ENCODE measurements around the gene DNAH12.
A peak's percentile ranks its signal among the peaks of the same experiment; 100 is the strongest.
"Not testable (repeated sequence)": the region's sequence is repeated elsewhere in the genome, so short reads cannot be mapped to it uniquely, and the experiment has no call there.

The DNAH12 gene

DNA sequence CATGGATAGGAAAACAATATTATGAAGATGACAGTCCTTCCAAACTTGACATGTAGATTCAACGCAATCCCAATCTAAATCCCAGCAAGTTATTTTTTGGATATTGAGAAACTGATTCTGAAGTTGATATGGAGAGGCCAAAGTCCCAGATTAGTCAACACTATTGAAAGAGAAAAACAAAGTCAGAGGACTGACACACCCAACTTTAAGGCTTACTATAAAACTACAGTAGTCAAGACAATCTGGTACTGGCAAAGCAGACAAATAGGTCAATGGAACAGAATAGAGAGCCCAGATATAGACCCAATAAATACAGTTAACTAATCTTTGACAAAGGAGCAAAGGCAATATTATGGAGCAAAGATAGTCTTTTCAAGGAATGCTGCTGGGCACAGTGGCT lies 132.4 kb downstream of the DNAH12 start:
- DNase-seq (ENCODE audit: low read depth): no peak

DNA sequence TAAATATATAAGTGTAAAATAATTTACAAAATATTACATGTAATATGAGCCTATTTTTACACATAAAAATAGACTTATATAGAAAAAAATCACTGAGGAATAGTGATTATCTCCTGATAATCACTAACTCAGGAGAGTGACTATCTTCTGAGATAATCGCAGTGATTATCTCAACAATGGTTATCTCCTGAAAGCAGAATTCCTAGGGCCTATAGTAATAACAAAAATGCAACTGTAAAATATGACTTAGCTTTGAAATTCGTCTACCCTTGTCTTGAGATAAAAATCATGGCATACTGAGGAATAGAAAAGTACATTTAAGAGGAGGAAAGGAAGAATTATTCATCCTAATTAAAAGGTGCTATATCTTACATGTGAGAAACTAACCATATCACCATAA lies 134.7 kb downstream of the DNAH12 start:
- DNase-seq (ENCODE audit: low read depth): no peak

DNA sequence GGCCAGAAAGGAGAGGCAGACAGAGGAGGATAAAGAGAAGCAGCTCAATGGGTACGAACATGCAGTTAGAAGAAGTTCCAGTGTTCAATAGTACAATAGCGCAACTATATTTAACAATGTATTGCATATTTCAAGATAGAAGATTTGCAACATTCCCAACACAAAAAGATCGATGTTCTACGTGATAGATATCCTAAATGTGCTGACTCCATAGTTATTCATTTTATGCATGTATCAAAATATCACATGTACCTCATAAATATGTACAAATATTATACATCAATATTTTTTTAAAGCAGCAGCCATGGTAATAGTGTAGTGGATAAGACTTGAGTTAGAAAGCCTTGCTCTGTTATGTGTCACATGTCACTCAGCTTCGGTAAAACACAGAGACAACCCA lies 141.5 kb downstream of the DNAH12 start:
- no peak for DNase-seq (ENCODE audit: low read depth)

DNA sequence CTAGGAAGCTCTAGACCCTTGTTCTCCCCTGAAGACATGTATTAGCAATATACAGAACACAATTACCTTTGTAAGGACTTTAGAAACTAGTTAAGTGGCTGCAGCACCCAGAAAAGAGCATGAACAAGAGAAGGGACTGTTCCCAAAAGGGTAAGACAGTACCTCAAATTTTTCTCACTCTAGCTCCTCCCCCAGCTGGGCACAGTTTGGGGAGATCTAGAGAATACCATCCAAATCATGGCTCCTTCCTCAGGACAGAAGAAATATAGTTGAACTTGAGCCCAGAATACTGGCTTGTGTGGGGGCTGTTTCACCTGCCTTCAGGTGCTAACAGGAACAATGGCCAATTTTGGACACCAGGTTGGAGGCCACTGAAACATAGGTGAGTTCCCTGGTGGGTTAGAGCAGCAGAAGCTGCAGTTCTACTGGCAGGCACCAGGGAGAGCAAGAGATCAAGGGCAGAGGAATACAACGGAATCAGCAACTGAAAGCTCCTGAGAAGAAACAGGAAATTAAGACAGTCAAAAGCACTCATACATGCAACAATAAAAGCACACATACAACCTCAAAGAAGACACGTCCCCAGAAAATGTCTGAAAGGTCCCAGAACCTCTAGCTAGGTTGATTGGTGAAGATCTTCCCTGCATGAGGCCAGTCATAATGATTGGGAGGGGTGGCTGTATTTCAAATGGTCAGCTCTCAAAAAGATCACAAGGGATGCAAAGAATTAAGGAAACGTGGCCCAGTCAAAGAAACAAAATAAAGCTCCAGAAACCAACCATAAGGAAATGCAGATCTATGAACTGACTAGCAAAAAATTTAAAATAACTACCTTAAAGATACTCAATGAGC lies 146.7 kb downstream of the DNAH12 start:
- peak; percentile 59 for DNase-seq (ENCODE audit: low read depth)

DNA sequence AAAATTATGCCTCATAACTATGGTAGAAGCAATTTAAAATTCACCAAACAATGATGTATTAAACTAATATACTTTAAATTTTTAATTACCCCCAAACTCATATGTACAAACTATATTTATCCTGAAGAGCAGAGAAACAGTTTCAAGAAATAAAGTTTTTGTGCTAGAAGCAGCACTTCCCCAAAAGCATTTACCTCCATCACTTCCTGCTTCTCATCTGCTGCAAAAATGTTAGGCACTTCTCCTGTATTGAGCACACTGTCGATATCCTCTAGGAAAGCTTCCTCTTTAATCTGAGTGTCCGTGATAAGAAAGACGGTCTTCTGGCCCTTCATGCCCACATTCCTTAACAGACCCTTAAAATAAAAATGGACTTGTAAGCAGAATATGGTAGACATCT lies 150.2 kb downstream of the DNAH12 start:
- no peak for DNase-seq (ENCODE audit: low read depth)

DNA sequence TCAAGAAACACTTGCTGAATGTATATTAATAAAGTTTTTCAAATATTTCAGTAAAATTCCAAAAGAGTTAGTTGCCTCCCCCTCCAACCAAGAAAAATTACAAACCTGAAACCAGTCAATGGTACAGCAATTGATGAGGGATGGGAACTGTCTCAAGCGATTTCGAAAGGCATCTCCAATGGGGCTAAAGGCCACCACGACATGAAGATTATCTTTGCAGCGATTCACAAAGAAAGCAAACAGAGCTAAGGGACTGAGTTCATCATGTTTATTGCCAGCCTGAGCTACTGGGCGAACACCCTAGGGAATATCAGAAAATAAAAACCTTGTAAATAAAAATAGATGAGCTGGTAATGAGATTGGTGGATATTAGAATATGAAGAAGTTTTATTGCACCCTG lies 152.4 kb downstream of the DNAH12 start:
- DNase-seq (ENCODE audit: low read depth): no peak

DNA sequence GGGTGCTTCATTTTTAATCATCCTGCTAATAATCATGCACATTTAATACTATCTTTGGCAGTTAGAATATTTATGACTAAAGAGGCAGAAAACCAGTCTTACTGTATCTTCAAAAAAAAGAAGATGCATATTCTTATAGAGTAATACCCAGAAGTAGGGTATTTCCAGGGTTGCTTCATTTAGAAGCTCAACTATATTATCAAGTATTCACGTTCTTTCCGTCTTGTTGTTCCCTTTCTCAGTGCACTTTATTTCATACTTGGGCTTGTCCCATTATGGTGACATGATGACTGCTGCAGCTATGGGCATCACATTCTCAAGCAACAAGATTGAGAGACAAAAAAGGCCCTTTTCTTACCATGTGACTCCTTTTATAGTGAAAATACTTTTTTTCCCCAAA lies 154.9 kb downstream of the DNAH12 start:
- no peak for DNase-seq (ENCODE audit: low read depth)

DNA sequence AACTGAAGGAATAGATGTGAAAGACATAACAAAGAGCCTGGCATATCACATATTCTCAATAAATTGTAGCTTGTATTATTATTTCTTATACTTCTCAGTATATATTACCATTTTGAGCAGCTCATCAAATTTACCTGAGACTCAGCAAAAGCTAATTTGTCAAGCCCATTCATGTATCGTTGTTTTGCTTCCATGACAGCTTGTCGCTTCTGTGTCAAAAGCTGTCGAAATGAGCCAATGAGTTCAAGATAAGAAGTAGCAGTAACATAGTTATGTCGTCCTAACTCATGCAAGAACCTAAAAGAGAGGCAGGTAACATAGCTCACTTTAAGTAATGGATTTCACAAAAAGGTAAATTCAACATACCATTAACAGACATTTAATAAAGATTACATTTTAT lies 157.8 kb downstream of the DNAH12 start:
- DNase-seq (ENCODE audit: low read depth): no peak

DNA sequence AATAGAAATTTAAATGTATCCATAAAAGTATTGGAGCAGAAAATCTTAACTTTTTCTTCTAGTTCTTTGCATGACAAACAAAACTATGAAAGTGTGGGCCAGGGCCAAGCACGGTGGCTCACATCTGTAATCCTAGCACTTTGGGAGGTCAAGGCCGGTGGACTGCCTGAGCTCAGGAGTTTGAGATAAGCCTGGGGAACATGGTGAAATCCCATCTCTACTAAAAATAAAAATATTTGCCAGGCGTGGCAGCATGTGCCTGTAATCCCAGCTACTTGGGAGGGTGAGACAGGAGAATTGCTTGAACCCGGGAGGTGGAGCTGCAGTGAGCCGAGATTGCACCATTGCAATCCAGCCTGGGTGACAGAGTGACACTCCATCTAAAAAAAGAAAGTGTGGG lies 158.6 kb downstream of the DNAH12 start:
- no peak for DNase-seq (ENCODE audit: low read depth)

DNA sequence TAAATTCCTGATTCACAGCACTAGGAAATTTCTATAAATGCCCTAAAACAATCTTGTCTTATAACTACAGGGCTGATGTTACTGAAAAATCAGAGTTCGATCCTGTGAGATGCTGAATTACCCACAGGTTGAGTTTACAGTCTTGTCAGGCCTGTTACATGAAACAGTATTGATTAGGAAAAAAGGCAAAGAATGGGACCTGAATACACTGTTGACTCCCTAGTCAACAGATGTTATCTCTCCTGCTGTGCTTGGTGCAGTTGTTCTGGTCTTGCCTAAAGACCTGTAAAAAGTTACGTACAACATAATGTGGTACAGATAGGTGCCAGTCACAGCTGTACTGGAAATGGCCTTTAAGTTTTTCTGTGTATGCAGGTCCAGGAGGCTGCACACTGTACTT lies 160.3 kb downstream of the DNAH12 start:
- DNase-seq (ENCODE audit: low read depth): no peak

DNA sequence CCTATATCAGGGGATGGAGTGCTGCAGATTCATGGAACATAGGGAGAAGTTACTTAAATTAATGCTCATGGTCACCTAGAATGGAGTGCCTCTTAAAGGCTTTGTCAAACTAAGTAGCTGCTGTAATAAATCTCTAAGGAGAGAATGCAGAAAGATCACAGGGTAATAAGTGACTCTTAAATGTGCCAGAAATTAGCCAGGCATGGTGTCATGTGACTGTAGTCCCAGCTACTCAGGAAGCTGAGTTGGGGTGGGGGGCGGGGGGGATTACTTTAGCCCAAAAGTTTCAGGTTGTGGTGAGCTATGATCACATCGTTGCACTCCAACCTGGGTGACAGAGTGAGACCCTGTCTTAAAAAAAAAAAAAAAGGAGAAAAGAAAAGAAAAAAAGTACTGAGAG lies 160.7 kb downstream of the DNAH12 start:
- no peak for DNase-seq (ENCODE audit: low read depth)

DNA sequence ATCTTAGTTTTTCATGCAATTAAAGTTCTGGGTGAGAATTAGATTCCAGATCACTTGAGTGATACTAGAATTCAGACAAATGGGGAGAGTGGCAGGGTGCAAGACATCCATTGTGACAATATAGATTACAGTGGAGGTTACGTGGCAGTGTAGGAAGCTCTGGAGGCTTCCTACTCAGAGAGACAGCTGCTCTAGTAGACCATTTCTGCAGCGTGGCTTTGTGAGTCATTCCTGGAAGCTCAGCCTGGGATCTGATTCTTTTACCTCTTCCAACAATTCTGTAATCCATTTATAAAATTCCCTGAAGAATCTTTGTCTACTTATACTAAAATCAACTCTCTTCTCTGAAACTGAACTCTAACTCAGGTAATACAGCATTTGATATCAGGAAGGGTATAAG lies 161.2 kb downstream of the DNAH12 start:
- peak; percentile 4 for DNase-seq (ENCODE audit: low read depth)

DNA sequence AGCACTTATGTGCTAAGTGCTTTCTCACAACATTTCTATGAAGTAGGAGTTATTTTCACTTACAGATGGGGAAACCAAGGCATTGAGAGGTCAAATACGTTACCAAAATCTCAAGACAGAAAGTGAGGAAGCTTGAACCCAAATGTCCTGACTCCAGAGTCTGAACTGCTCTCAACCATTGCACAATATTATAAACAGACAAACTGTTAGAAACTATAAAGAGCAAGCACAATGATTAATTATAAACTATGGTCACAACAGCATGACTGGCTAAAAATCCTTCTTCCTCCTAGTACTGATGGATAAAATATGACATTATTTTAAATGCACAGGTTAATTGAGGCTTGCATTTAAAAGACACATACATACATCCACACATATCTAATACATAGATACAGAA lies 173.8 kb downstream of the DNAH12 start:
- no peak for DNase-seq (ENCODE audit: low read depth)

DNA sequence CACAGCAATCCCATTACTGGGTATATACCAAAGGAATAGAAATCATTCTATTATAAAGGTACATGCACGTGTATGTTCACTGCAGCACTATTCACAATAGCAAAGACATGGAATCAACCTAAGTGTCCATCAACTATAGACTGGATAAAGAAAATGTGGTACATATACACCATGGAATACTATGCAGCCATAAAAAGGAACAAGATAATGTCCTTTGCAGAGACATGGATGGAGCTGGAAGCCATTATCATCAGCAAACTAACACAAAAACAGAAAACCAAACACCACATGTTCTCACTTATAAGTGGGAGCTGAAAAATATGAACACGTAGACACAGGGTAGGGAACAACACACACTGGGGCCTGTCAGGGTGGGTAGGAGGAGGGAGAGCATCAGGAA lies 179.1 kb downstream of the DNAH12 start:
- not testable (repeated sequence) for DNase-seq (ENCODE audit: low read depth)

DNA sequence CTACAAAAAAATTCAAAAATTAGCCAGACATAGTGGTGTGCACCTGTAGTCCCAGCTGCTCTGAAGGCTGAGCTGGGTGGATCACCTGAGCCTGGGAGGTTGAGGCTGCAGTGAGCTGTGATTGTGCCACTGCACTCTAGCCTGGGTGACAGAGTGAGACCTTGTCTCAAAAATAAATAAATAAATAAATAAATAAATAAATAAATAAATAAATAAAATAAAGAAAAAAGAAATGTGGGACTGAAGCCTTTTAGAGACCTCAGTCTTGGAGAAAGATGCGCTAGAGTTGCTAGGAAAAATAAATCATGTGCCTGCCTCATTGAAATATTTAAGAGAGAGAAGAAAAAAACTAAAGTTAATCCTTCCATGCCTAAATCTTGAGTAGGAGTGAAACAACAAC lies 187.9 kb downstream of the DNAH12 start:
- DNase-seq (ENCODE audit: low read depth): not testable (repeated sequence)

DNA sequence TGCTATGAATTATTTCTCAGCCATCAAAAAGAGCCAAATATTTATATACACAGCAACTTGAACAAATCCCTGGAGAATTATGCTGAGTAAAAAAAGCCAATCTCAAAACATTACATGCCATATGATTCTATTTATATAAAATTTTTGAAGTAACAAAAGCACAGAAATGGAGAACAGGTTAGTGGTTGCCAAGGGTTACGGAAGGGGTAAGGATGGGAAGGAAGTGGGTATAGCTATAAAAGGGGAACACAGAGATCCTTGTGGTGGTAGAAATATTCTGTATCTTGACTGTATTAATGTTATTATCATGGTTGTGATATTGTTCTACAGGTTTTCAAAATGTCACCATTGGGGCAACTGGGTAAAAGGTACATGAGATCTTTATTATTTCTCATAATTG lies 189.4 kb downstream of the DNAH12 start:
- no peak for DNase-seq (ENCODE audit: low read depth)

DNA sequence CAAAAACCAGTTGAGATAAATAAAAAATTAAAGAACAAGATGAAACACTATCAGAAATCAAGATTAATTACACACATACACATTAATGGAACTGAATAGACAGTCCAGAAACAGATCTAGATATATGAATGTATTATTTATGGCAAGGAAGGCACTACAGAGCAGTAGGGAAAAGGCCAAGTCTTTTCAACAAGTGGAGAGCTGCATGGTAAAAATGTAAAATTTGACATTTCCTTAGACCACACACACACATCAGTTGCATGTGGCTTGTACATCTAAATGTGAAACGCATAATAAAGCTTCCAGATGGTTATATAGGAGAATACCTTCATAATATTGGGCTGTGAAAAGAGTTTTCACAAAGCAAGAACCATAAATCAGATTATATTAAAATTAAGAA lies 193.9 kb downstream of the DNAH12 start:
- DNase-seq (ENCODE audit: low read depth): no peak

DNA sequence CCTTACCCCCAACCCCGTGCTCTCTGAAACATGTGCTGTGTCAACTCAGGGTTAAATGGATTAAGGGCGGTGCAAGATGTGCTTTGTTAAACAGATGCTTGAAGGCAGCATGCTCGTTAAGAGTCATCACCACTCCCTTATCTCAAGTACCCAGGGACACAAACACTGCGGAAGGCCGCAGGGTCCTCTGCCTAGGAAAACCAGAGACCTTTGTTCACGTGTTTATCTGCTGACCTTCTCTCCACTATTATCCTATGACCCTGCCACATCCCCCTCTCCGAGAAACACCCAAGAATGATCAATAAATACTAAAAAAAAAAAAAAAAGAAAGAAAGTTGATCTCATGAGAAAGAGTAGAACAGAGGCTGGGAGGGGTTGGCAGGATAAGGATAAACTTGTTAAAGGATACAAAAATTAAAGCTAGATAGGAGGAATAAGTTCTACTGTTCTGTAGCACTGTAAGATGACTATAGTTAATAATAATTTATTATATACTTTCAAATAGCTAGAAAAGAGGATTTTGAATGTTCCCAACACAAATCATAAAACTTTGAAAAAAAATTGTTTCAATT lies 205.0 kb downstream of the DNAH12 start:
- not testable (repeated sequence) for DNase-seq (ENCODE audit: low read depth)

DNA sequence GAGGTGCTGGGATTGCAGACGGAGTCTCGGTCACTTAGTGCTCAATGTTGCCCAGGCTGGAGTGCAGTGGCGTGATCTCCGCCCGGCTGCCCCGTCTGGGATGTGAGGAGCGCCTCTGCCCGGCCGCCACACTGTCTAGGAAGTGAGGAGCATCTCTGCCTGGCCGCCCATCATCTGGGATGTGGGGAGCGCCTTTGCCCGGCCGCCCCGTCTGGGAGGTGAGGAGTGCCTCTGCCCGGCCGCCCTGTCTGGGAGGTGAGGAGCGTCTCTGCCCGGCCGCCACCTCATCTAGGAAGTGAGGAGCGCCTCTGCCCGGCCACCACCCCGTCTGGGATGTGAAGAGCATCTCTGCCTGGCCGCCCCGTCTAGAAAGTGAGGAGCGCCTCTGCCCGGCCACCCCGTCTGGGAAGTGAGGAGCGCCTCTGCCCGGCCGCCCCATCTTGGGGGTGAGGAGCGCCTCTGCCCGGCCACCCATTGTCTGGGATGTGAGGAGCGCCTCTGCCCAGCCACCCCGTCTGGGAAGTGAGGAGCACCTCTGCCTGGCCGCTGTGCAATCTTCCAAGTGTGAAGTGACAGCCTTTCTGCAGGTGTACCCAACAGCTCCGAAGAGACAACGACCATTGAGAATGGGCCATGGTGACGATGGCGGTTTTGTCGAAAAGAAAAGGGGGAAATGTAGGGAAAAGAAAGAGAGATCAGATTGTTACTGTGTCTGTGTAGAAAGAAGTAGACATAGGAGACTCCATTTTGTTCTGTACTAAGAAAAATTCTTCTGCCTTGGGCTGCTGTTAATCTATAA lies 205.7 kb downstream of the DNAH12 start:
- not testable (repeated sequence) for DNase-seq (ENCODE audit: low read depth)

DNA sequence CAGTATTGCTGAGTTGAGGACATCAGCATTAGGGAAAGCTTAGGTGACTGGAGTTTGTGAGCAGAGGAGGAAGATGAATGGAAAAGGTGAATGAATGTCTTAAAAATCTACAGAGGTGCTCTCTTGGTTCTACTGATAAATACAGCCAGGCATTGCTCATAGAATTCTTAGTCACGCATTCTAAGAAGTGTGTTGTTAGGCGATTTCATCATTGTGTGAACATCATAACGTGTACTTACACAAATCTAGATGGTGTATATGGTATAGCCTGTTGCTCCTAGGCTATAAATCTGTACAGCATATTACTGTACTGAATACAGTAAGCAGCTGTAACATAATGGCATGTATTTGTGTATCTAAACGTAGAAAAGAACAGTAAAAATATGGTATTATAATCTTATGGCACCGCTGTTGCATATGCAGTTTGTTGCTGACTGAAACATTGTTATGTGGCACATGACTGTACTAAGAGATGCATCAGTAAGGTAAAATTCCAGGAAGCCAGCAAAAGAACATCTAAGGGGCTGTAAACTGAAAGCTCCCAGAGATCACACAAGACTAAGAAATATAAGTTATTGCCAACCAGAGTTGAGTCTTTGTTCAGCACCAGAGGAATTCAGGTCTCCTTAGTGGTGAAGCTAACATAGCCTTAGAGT lies 208.7 kb downstream of the DNAH12 start:
- DNase-seq (ENCODE audit: low read depth): no peak

DNA sequence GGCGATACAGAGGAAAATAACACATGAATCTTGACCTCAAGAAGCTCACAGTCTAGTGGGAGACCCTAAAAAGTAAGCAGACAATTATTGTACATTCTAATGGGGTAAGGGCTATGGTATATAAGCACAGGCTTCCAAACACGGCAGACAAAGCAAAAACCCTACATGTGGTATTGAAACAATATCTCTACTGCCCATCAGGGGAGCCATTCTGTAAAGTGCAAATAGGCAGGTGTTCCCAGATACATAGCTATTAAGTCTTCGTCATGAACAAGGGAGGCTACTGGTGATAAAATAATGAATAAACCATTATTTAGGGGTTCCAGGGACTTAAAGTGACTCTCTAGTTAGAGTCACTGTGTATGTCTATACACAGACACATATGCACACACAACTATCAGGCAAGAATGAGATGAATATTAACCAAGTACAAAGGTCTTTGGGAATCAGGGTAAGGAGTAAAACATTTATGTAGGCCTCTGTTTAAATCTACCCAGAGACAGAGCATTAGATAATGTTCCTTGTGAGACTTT lies 213.0 kb downstream of the DNAH12 start:
- DNase-seq (ENCODE audit: low read depth): no peak

DNA sequence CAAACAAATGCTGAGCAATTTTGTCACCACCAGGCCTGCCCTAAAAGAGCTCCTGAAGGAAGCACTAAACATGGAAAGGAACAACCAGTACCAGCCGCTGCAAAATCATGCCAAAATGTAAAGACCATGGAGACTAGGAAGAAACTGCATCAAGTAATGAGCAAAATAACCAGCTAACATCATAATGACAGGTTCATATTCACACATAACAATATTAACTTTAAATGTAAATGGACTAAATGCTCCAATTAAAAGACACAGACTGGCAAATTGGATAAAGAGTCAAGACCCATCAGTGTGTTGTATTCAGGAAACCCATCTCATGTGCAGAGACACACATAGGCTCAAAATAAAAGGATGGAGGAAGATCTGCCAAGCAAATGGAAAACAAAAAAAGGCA lies 217.6 kb downstream of the DNAH12 start:
- not testable (repeated sequence) for DNase-seq (ENCODE audit: low read depth)

Measured in EH (cell line).